ENCODE measurements around the gene PLCXD1.

- TF ChIP-seq CTCF (IDR thresholded peaks at IDR 0.05; ENCODE audit: poor library complexity), result no peak
- no peak for TF ChIP-seq EZH2phosphoT487 (IDR thresholded peaks at IDR 0.05; ENCODE audit: low read depth, severe bottlenecking, unreplicated experiment)
- no peak for TF ChIP-seq EZH2 (IDR thresholded peaks at IDR 0.05; ENCODE audit: borderline replicate concordance)
Observed at GRCh38 chrX:302975-303374, 21.8 kb downstream of the PLCXD1 start.

Data from hepatocyte (in vitro differentiated cells).